Measurements from ENCODE around the gene COMMD7.

The COMMD7 gene

GRCh38 chr20:32687180-32687532 lies 56.1 kb downstream of the COMMD7 start:
- TF ChIP-seq CTCF (IDR thresholded peaks at IDR 0.05) = no peak

- TF ChIP-seq CTCF (IDR thresholded peaks at IDR 0.05) = no peak
These were observed 56.6 kb downstream of the COMMD7 start for GRCh38 chr20:32686530-32687179.

- no peak for TF ChIP-seq CTCF (IDR thresholded peaks at IDR 0.05)
These were observed 57.4 kb downstream of the COMMD7 start for GRCh38 chr20:32685541-32686529.

DNA sequence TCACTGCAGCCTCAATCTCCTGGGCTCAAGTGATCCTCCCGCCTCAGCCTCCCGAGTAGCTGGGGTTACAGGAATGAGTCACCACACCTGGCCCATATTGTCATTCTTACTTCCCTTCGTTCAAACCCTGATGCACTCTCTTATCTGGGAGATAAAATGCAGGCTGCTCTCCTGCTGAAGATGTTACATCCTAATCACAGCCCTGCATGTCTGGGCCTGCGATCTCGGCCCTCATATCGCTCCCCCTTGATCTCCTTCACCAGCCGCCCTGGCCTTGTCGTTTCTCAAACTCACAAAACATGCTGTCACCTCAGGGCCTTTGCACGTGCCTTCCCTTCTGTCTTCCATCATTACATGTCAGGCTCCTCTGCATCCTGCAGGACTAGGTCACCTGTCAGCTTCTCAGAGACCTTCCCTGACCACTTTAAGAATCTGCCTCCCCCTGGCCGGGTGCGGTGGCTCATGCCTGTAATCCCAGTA lies 60.7 kb downstream of the COMMD7 start:
- no peak for TF ChIP-seq CTCF (IDR thresholded peaks at IDR 0.05)

- no peak for TF ChIP-seq CTCF (IDR thresholded peaks at IDR 0.05)
These were observed 61.8 kb downstream of the COMMD7 start for GRCh38 chr20:32681175-32682084.

GRCh38 chr20:32680544-32681174 lies 62.6 kb downstream of the COMMD7 start:
- no peak for TF ChIP-seq CTCF (IDR thresholded peaks at IDR 0.05)

DNA sequence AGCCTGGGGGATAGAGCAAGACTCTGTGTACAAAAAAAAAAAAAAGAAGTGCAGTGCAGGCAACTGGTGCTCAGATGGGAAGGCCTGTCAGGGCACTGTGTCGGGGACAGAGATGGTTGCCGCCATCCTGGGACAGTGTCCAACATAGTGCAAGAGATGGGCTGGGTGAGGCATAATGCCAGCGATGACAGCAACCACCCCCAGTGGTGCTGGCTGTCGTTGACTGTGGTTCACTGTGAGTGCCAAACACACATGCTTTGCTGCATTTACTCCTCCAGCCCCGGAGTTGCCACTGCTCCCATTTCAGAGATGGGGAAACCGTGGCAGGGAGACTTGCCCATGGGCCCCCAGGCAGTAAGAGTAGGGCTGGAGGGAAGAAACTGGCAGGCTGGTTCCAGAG lies 64.3 kb downstream of the COMMD7 start:
- no peak for TF ChIP-seq CTCF (IDR thresholded peaks at IDR 0.05)

All from LNCAP (cell line).